ENCODE results near the gene TSPAN16.

TSPAN16 gene

DNA sequence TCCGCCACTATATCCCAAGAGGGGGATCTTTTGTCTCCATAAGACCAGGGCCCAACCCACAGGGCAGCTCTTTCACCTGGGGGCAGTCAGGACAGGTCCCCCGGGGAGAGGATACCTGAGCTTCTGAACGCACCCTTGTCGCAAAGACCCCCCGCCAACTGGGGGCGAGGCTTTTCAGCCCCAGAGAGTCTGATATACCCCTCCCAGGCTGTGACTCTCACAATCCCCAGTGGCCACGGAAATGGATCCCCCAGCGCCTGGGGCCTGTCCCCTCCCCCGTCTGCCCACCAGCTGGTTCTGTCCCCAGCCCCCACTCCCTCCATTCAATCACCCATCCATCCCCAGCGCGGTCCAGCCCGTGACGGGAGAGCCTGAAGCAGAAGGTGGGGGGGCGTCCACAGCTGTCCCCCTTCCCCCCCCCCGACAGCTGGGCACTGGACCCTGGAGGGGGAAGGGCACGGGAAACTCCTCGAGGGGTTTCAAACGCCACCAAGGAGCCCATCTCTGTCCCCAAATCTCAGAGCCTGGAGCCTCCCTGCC lies 34.5 kb upstream of the TSPAN16 start:
- DNase-seq (ENCODE audit: low read depth), result no peak
- TF ChIP-seq, protein P1, sequence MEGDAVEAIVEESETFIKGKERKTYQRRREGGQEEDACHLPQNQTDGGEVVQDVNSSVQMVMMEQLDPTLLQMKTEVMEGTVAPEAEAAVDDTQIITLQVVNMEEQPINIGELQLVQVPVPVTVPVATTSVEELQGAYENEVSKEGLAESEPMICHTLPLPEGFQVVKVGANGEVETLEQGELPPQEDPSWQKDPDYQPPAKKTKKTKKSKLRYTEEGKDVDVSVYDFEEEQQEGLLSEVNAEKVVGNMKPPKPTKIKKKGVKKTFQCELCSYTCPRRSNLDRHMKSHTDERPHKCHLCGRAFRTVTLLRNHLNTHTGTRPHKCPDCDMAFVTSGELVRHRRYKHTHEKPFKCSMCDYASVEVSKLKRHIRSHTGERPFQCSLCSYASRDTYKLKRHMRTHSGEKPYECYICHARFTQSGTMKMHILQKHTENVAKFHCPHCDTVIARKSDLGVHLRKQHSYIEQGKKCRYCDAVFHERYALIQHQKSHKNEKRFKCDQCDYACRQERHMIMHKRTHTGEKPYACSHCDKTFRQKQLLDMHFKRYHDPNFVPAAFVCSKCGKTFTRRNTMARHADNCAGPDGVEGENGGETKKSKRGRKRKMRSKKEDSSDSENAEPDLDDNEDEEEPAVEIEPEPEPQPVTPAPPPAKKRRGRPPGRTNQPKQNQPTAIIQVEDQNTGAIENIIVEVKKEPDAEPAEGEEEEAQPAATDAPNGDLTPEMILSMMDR (IDR thresholded peaks at IDR 0.05; ENCODE audit: insufficient read depth, low read depth, low read length, missing control alignments), result no peak
- H3K4me3 ChIP-seq (ENCODE audit: low read depth, low read length), result peak overlapping the region; percentile 75

DNA sequence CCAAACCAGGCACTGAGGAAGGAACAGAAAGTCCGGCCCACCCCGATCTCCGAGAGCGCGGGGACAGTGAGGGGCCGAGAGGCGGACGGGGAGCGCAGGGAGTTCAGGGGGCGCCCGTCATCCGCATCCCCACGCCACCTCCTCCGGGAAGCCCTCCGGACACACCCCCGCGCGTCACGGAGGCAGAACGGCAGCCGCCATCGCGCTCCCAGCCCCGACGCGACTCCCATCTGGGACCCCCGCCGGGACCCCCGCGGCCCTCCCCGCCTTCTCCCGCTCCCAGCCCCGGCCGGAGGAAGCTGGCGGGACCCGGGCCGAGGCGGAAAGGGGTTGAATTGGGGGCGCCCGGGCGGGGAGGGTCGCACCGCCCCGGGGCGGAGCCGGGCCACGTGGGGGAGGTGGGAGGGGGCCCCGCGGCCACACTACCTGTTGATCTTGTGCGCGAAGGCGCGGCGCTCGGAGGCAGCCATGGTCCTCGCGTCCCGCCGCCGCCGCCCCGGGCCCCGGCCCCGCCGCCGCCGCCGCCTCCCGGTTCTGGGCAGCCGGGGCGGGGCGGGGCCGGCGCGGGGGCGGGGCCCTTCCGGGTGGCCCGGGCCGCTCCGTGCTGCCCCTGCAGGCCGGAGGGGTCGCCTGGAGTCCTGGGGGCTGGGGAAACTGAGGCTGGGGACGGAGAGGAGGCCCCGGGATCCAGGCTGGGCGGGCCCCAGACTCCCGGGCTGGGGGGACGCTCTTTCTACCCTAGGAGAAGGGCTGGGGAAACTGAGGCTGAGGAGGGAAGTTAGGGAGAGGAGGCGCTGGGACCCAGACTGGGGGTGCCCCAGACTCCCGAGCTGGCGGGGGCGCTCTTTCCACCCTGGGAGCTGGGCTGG lies 33.8 kb upstream of the TSPAN16 start, which contains the start of gene DOCK6:
TSS of gene DOCK6 (minus strand) at position 554 of the 869 bp plus-strand sequence. CDS start at position 470, 84 bp downstream.
- TF ChIP-seq, protein P1 (IDR thresholded peaks at IDR 0.05; ENCODE audit: insufficient read depth, low read depth, low read length, missing control alignments), result peak; percentile 56
- peak; percentile 45 for DNase-seq (ENCODE audit: low read depth)
- H3K4me3 ChIP-seq (ENCODE audit: low read depth, low read length), result peak within 1 kb of the TSS; percentile 75

DNA sequence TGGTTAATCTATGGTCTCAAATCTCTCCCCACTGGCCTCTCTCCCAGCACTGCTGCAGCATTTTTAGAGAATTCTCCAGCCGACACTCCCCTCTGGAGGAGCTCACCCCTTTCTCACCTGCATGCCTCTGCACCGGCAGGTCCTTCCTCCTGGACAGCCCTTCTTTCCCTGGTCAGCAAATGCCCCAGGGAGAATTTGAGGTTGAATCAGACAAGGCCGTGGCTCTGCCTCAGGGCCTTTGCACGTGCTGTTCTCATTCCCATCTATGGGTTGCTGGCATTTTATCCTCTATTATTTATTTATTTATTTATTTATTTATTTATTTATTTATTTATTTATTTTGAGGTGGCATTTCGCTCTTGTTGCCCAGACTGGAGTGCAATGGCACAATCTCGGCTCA lies 32.2 kb upstream of the TSPAN16 start:
- no peak for DNase-seq (ENCODE audit: low read depth)
- no peak overlapping the region for H3K4me3 ChIP-seq (ENCODE audit: low read depth, low read length)
- TF ChIP-seq, protein P1 (IDR thresholded peaks at IDR 0.05; ENCODE audit: insufficient read depth, low read depth, low read length, missing control alignments), result no peak

DNA sequence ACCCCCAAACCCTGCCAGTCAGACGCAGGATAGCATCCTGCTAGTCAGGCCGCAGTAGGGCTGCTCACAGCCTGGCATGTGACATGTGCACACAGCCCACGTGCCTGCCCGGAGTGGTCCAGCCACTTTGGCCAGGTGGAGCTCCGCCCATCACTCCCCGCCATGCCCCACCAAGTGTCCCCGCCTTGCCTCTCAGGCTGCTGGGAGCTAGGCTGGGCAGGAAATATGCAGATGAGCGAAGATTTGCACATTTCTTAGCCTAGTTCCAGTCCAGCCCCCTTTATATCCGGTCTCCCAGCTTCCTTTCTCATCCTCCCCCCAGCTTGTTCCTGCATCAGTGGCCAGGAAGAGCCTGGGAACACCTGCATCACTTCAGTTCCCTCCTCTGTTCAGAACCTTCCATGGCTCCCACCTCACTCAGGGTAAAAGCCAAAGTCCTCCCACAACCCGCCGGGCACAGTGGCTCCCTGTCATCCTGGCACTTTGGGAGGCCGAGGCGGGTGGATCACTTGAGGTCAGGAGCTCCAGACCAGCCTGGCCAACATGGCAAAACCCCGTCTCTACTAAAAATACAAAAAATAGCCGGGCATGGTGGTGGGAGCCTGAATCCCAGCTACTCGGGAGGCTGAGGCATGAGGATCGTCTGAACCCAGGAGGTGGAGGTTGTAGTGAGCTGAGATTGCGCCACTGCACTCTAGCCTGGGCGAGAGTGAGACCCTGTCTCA lies 31.3 kb upstream of the TSPAN16 start:
- DNase-seq (ENCODE audit: low read depth), result peak; percentile 77
- TF ChIP-seq, protein P1 (IDR thresholded peaks at IDR 0.05; ENCODE audit: insufficient read depth, low read depth, low read length, missing control alignments), result no peak
- no peak overlapping the region for H3K4me3 ChIP-seq (ENCODE audit: low read depth, low read length)

DNA sequence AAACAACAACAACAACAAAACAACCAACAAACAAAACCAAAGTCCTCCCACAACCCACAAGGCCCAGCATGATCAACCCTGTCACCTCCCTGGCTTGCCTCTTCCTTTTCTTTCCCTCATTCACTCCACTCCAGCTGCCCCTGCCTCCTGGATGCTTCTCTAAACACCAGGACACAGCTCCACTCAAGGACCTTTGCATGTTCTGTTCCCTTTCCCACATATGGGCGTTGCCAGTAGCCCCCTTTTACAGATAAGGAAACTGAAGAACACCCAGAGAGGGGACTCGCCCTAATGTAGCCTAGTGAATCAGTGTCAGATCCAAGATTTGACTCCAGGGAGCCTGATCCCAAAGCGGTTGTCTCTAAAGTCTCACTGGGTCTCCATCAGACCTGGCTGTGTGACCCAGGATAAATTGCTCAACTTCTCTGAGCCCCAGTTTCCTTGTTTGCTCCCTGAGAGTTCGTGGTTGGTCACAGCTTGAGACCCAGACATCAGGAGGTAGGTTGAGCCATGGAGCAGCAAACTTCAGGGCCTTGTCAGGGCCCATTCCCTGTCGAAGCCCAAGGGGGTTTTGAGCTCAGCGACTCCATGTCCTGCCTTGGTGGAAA lies 30.7 kb upstream of the TSPAN16 start:
- H3K4me3 ChIP-seq (ENCODE audit: low read depth, low read length), result no peak overlapping the region
- TF ChIP-seq, protein P1 (IDR thresholded peaks at IDR 0.05; ENCODE audit: insufficient read depth, low read depth, low read length, missing control alignments), result no peak
- no peak for DNase-seq (ENCODE audit: low read depth)

DNA sequence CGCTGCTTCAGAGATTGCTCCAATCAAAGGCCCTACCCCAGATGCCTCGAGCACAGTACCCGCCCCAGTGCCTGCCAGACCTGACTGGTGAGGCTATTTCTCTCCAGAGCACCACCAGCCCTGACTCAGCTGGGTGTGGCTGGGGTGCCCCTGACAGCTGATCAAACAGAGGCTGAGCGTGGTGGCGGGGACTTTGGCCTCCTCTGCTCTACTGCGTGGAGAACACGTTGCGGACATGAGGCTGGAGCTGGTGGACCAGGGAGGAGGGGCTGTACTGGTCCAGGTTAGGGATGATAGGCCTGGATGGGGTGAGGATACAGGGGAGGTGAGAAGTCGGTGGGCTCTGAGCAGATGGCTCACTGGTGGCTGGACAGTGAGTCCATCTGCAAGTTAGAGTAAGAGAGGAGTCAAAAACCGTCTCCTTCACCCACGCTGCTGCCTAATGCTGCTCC lies 30.1 kb upstream of the TSPAN16 start:
- no peak for DNase-seq (ENCODE audit: low read depth)
- TF ChIP-seq, protein P1 (IDR thresholded peaks at IDR 0.05; ENCODE audit: insufficient read depth, low read depth, low read length, missing control alignments), result no peak
- no peak overlapping the region for H3K4me3 ChIP-seq (ENCODE audit: low read depth, low read length)
